OCI-LY7 (cell line): ENCODE data around the gene OR5AP2.

Source experiments
- CTCF ChIP-seq: fragments of 200-600 bp; sonication (generic); conservative IDR thresholded peaks from 2 replicates; pipeline ENCODE4 v1.5.1; 2014; ENCODE audit warnings: mild to moderate bottlenecking, antibody characterized with exemption, low read length, moderate library complexity, mixed read lengths
- EZH2phosphoT487 ChIP-seq: fragments of 200-600 bp; sonication (generic); IDR thresholded peaks from 2 replicates; pipeline ENCODE4 v1.6.1; 2018; ENCODE audit warnings: low read depth, borderline replicate concordance, mild to moderate bottlenecking, mixed run types, antibody characterized with exemption, low read length, moderate library complexity, mixed read lengths

GRCh38 chr11:56637500-56637899 is 4.7 kb downstream of the OR5AP2 start:
- TF ChIP-seq CTCF (no peak), EZH2phosphoT487 (no peak)
